ENCODE measurements around the gene RASGRF2. TPM values are rescaled to one million over a fixed set of nuclear protein-coding genes. Genes with fewer than 3 reads are reported as not detected.

The RASGRF2 gene
- polyA plus RNA-seq, 2 of the 4 experiments (the other 2 are of a cell fraction): 1.4 to 2.1 TPM

DNA sequence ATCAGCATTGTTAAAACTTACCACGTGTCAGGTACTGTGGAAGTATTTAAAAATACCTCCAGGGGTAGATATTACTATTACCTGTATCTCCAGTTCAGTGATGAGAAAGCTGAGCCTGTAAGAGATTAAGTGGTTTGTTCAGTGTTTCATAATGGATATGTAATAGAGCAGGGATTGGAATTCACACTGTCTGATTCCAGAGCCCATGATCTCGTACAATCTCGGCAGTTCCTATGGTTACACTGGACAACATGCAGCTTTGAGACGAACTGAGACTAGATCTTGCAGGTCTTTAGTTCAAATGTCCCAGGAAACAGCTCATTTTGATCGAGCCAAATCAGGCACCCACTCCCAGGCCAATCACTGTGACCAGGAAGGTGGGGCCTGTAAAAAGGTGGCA is 8.8 kb upstream of the RASGRF2 start:
- ChIA-PET CTCF (interaction anchor here (1.0 to 1.6 kb wide), 3 partner anchors 8 to 244 kb away, joined by 4 to 6 read pairs (median 4); partner anchors contain the start of gene RASGRF2), POLR2A (no interaction called here)
- Histone ChIP-seq H3K9me3 (no peaks in the 10 kb centered on the region), H3K4me1 (no peaks in the 10 kb centered on the region), H3K27ac (no peak overlapping the region), H3K4me3 (no peak overlapping the region), H3K4me2 (no peak overlapping the region)
- DNase-seq (ENCODE audit: low read depth in 1 of 2, low spot score in 1 of 2) (no peak), ATAC-seq (no peak), FAIRE-seq (no peak)
- WGBS (ENCODE audit: missing lambda C conversion rate): 29% methylated on average over 5 of the region's 5 CpGs
- TF ChIP-seq RCOR1 (IDR thresholded peaks at IDR 0.05; ENCODE audit: low read depth, low read length): no peak
- no peak for TF ChIP-seq FOSL2 (IDR thresholded peaks at IDR 0.05)
- TF ChIP-seq FOSL2 (CRISPR knock-in tag; IDR thresholded peaks at IDR 0.05): no peak
- TF ChIP-seq, protein P1, sequence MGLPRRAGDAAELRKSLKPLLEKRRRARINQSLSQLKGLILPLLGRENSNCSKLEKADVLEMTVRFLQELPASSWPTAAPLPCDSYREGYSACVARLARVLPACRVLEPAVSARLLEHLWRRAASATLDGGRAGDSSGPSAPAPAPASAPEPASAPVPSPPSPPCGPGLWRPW (IDR thresholded peaks at IDR 0.05): no peak
- TF ChIP-seq CBX8 (IDR thresholded peaks at IDR 0.05): no peak
- no peak for TF ChIP-seq RNF2 (IDR thresholded peaks at IDR 0.05; ENCODE audit: borderline replicate concordance, low read depth)
- no peak for TF ChIP-seq HEYL (CRISPR knock-in tag; IDR thresholded peaks at IDR 0.05)
- no peak for TF ChIP-seq HOXA7 (CRISPR knock-in tag; IDR thresholded peaks at IDR 0.05)
- no peak for TF ChIP-seq MYC (IDR thresholded peaks at IDR 0.05; ENCODE audit: borderline replicate concordance, low read length)
- TF ChIP-seq, protein P2, sequence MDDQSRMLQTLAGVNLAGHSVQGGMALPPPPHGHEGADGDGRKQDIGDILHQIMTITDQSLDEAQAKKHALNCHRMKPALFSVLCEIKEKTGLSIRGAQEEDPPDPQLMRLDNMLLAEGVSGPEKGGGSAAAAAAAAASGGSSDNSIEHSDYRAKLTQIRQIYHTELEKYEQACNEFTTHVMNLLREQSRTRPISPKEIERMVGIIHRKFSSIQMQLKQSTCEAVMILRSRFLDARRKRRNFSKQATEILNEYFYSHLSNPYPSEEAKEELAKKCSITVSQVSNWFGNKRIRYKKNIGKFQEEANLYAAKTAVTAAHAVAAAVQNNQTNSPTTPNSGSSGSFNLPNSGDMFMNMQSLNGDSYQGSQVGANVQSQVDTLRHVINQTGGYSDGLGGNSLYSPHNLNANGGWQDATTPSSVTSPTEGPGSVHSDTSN (IDR thresholded peaks at IDR 0.05): no peak
- no peak for TF ChIP-seq MAZ (IDR thresholded peaks at IDR 0.05; ENCODE audit: borderline replicate concordance, low read depth, low read length)
- TF ChIP-seq RARB (CRISPR knock-in tag; IDR thresholded peaks at IDR 0.05): no peak
- no peak for TF ChIP-seq SMC3 (IDR thresholded peaks at IDR 0.05)
- no peak for TF ChIP-seq RFX5 (IDR thresholded peaks at IDR 0.05)
- TF ChIP-seq ZNF302 (CRISPR knock-in tag; IDR thresholded peaks at IDR 0.05): no peak
- TF ChIP-seq HOXB13 (CRISPR knock-in tag; IDR thresholded peaks at IDR 0.05; ENCODE audit: low read depth): no peak
- TF ChIP-seq MAFK (IDR thresholded peaks at IDR 0.05; ENCODE audit: partially characterized antibody): no peak
- TF ChIP-seq EP300 (IDR thresholded peaks at IDR 0.05): no peak
- no peak for TF ChIP-seq CEBPB (IDR thresholded peaks at IDR 0.05)

GRCh38 chr5:80953587-80953986 is 6.6 kb upstream of the RASGRF2 start:
- Histone ChIP-seq H3K27ac (no peak overlapping the region), H3K4me3 (no peak overlapping the region), H3K4me2 (no peak overlapping the region), H3K9me3 (no peaks in the 10 kb centered on the region), H3K4me1 (no peaks in the 10 kb centered on the region)
- DNase-seq (ENCODE audit: low read depth in 1 of 2, low spot score in 1 of 2) (no peak), FAIRE-seq (no peak), ATAC-seq (no peak)
- WGBS (ENCODE audit: missing lambda C conversion rate): 71% methylated on average over 5 of the region's 5 CpGs
- ChIA-PET CTCF (no interaction called here), POLR2A (no interaction called here)
- TF ChIP-seq, protein P3, sequence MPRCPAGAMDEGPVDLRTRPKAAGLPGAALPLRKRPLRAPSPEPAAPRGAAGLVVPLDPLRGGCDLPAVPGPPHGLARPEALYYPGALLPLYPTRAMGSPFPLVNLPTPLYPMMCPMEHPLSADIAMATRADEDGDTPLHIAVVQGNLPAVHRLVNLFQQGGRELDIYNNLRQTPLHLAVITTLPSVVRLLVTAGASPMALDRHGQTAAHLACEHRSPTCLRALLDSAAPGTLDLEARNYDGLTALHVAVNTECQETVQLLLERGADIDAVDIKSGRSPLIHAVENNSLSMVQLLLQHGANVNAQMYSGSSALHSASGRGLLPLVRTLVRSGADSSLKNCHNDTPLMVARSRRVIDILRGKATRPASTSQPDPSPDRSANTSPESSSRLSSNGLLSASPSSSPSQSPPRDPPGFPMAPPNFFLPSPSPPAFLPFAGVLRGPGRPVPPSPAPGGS (IDR thresholded peaks at IDR 0.05): no peak
- no peak for TF ChIP-seq HOXB5 (CRISPR knock-in tag; IDR thresholded peaks at IDR 0.05)
- no peak for TF ChIP-seq NPAS2 (CRISPR knock-in tag; IDR thresholded peaks at IDR 0.05; ENCODE audit: borderline replicate concordance)
- TF ChIP-seq HOXB13 (CRISPR knock-in tag; IDR thresholded peaks at IDR 0.05; ENCODE audit: low read depth): no peak
- TF ChIP-seq RCOR1 (IDR thresholded peaks at IDR 0.05; ENCODE audit: low read depth, low read length): no peak
- TF ChIP-seq, protein P2 (IDR thresholded peaks at IDR 0.05): no peak
- TF ChIP-seq PHF8 (IDR thresholded peaks at IDR 0.05; ENCODE audit: borderline replicate concordance, low read depth): no peak
- TF ChIP-seq RNF2 (IDR thresholded peaks at IDR 0.05; ENCODE audit: borderline replicate concordance, low read depth): no peak
- no peak for TF ChIP-seq HMGXB4 (CRISPR knock-in tag; IDR thresholded peaks at IDR 0.05; ENCODE audit: borderline replicate concordance)

Data from A549 (cell line).